IPS DF 6.9 (cell line): Measurements from ENCODE around the gene CCDC169.

Source experiments
- DNase-seq: peaks from one replicate; pipeline ENCODE4 v3.0.0-alpha.2; 2013; ENCODE audit warnings: low read depth, low spot score
- H3K27ac ChIP-seq: one replicate; pipeline ENCODE4 v1.5.1; 2013; ENCODE audit warnings: low read length, control low read depth
- H3K27me3 ChIP-seq: 2 replicates; pipeline ENCODE4 v1.6.1; 2013; ENCODE audit warnings: mild to moderate bottlenecking, low read length; ENCODE audit not compliant: control insufficient read depth, insufficient read depth
- H3K36me3 ChIP-seq: 2 replicates; pipeline ENCODE4 v1.6.1; 2013; ENCODE audit warnings: low read length; ENCODE audit not compliant: control insufficient read depth, insufficient read depth
- H3K4me1 ChIP-seq: 2 replicates; pipeline ENCODE4 v1.6.1; 2013; ENCODE audit warnings: low read length; ENCODE audit not compliant: control insufficient read depth, insufficient read depth
- H3K4me3 ChIP-seq: 2 replicates; pipeline ENCODE4 v1.5.1; 2013; ENCODE audit warnings: mild to moderate bottlenecking, low read length
- H3K9me3 ChIP-seq: 2 replicates; pipeline ENCODE4 v1.6.1; 2013; ENCODE audit warnings: low read length, inconsistent platforms; ENCODE audit not compliant: control insufficient read depth, insufficient read depth
- WGBS: extraction: QIAGEN DNeasy Blood & Tissue Kit; methylation state at CpG from one replicate; pipeline ENCODE4 v1.1.7; 2013; ENCODE audit warnings: mixed read lengths, missing lambda C conversion rate; ENCODE audit not compliant: insufficient read length, insufficient coverage; 5-methylcytosine and 5-hydroxymethylcytosine counted together

Gene CCDC169

DNA sequence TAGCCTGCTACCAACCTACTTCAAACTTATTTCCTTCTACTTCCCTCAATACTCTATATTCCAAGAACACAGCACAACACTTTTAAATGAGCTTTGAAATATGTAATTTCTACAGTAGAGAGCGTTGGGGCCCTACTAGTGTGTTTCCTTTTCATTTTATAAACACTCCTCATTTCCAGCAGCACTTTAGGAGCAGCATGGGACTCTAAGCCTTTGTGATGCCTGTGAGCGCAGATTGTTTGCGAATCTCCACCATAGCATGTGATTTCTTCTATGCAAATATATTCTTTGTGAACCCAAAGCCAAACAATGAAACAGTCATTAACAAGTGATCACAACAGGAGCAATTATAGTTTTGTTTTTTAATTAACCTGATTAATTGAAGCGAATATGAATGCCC is 86.9 kb downstream of the CCDC169 start:
- WGBS = no CpG with 5 or more reads among the region's 4 CpGs
- no peak for DNase-seq
- Histone ChIP-seq H3K36me3 (no peaks in the 10 kb centered on the region), H3K27ac (no peak overlapping the region), H3K4me1 (no peaks in the 10 kb centered on the region), H3K27me3 (no peaks in the 10 kb centered on the region), H3K4me3 (no peak overlapping the region), H3K9me3 (no peaks in the 10 kb centered on the region)

- Histone ChIP-seq H3K36me3 (no peaks in the 10 kb centered on the region), H3K27me3 (no peaks in the 10 kb centered on the region), H3K4me1 (no peaks in the 10 kb centered on the region), H3K9me3 (no peaks in the 10 kb centered on the region), H3K27ac (no peak overlapping the region), H3K4me3 (no peak overlapping the region)
- no peak for DNase-seq
- no CpG with 5 or more reads among the region's 5 CpGs for WGBS
Measured at GRCh38 chr13:36207672-36208071, 89.9 kb downstream of the CCDC169 start.

GRCh38 chr13:36193151-36193855 is 104.3 kb downstream of the CCDC169 start:
- no peak for DNase-seq
- WGBS = no CpG with 5 or more reads among the region's 1 CpG
- Histone ChIP-seq H3K4me3 (no peak overlapping the region), H3K4me1 (0 out of 2 replicates have a peak, but pooled peaks cover 1% of the 10 kb centered on the region), H3K9me3 (no peaks in the 10 kb centered on the region), H3K27ac (no peak overlapping the region), H3K27me3 (no peaks in the 10 kb centered on the region), H3K36me3 (no peaks in the 10 kb centered on the region)

DNA sequence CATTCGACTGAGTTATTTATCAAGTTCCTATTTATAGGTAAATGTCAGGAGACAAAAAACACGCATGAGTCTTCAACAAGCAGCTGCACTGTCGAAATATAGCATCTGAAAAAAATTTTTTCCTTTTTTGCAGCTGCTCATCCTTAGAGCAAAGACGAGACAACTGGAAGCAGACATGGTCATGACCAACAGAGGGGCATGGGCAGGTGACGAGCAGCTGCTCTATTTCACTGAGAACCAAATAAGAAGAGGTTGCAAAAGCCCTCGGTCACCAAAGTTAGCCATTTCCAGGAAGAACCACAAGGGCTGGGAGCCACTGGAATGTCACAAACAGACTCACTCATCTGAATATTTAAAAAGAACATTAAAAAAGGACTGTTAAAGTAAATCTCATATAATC is 105.4 kb downstream of the CCDC169 start:
- DNase-seq = no peak
- Histone ChIP-seq H3K27ac (no peak overlapping the region), H3K9me3 (no peaks in the 10 kb centered on the region), H3K4me3 (no peak overlapping the region), H3K36me3 (no peaks in the 10 kb centered on the region), H3K27me3 (no peaks in the 10 kb centered on the region), H3K4me1 (0 out of 2 replicates have a peak, but pooled peaks cover 1% of the 10 kb centered on the region)
- no CpG with 5 or more reads among the region's 6 CpGs for WGBS

- Histone ChIP-seq H3K27me3 (no peaks in the 10 kb centered on the region), H3K4me1 (0 out of 2 replicates have a peak, but pooled peaks cover 1% of the 10 kb centered on the region), H3K4me3 (no peak overlapping the region), H3K9me3 (no peaks in the 10 kb centered on the region), H3K27ac (no peak overlapping the region), H3K36me3 (no peaks in the 10 kb centered on the region)
- no CpG with 5 or more reads among the region's 3 CpGs for WGBS
- DNase-seq = no peak
Measured at GRCh38 chr13:36190771-36191170, 106.8 kb downstream of the CCDC169 start.

DNA sequence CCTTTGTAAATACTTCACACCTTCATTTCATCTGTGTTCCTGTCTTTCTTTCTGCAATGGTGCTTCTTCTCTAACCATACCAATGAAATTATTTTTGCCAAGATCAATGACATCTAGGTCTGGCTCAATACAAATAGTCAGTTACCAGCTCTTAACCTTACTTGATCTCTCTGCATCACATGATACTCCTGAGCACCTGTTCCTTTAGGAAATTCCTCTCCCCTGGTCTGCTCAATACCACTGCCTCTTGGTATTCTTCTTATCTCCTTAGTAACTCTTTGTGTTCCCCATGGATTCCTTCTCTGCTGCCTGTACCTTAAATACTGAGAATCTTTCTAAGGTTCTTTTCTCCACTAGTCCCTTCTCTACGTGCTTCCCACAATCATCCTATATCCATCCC is 109.2 kb downstream of the CCDC169 start:
- Histone ChIP-seq H3K9me3 (no peaks in the 10 kb centered on the region), H3K27me3 (no peaks in the 10 kb centered on the region), H3K4me1 (0 out of 2 replicates have a peak, but pooled peaks cover 1% of the 10 kb centered on the region), H3K4me3 (no peak overlapping the region), H3K27ac (no peak overlapping the region), H3K36me3 (no peaks in the 10 kb centered on the region)
- no peak for DNase-seq
- WGBS = no CpG with 5 or more reads among the region's 1 CpG

GRCh38 chr13:36183901-36184300 is 113.7 kb downstream of the CCDC169 start:
- no peaks in the 10 kb centered on the region for H3K4me1 ChIP-seq
- H3K9me3 ChIP-seq = no peaks in the 10 kb centered on the region
- H3K27ac ChIP-seq = no peak overlapping the region
- H3K36me3 ChIP-seq = no peaks in the 10 kb centered on the region
- no peaks in the 10 kb centered on the region for H3K27me3 ChIP-seq
- H3K4me3 ChIP-seq = no peak overlapping the region
- DNase-seq = no peak
